Astrocyte (in vitro differentiated cells and primary cell): ENCODE data around the gene ANAPC7.

Experiments
- CTCF ChIP-seq: IDR thresholded peaks from 2 replicates; pipeline ENCODE4 v1.5.1; 2011; ENCODE audit warnings: low read depth, mild to moderate bottlenecking, inconsistent platforms, low read length, moderate library complexity; ENCODE audit not compliant: insufficient read depth
- EZH2 ChIP-seq: IDR thresholded peaks from 2 replicates; pipeline ENCODE4 v1.6.1; 2012; ENCODE audit warnings: mild to moderate bottlenecking, low read length, inconsistent platforms; ENCODE audit not compliant: insufficient read depth

GRCh38 chr12:110444455-110444854 is 40.9 kb upstream of the ANAPC7 start:
- TF ChIP-seq CTCF: no peak
- no peak for TF ChIP-seq EZH2
